ENCODE data around the gene SLX4IP. TPM values are rescaled to one million over a fixed set of nuclear protein-coding genes. Genes with fewer than 3 reads are reported as not detected.

Gene SLX4IP
- total RNA-seq, 2 donors from 2014 or later = 7.0 to 8.2 TPM

GRCh38 chr20:10523443-10523842 is 88.3 kb downstream of the SLX4IP start:
- Histone ChIP-seq H3K27ac (peak overlapping the region; percentile 37 to 54), H3K4me3 (no peak overlapping the region), H3K9me3 (no peaks in the 10 kb centered on the region), H3K4me1 (replicated peaks) (no peaks in the 10 kb centered on the region), H3K36me3 (no peaks in the 10 kb centered on the region), H3K27me3 (replicated peaks; ENCODE audit: insufficient read depth) (no peaks in the 10 kb centered on the region)
- intact Hi-C loops (cut with DNase I) = no loop called here
- no peak for DNase-seq (ENCODE audit: low spot score)
- WGBS = 50% methylated on average over 5 of the region's 5 CpGs
- no peak for TF ChIP-seq POLR2AphosphoS5 (IDR thresholded peaks at IDR 0.05)
- TF ChIP-seq CTCF (IDR thresholded peaks at IDR 0.05) = no peak
- TF ChIP-seq POLR2A (IDR thresholded peaks at IDR 0.05) = no peak

- H3K4me3 ChIP-seq = no peak overlapping the region
- no peaks in the 10 kb centered on the region for H3K4me1 ChIP-seq (replicated peaks)
- H3K27me3 ChIP-seq (replicated peaks; ENCODE audit: insufficient read depth) = no peaks in the 10 kb centered on the region
- H3K27ac ChIP-seq = peak overlapping the region; percentile 37 to 54
- H3K36me3 ChIP-seq = no peaks in the 10 kb centered on the region
- WGBS = 25% methylated on average over 10 of the region's 10 CpGs
- no peaks in the 10 kb centered on the region for H3K9me3 ChIP-seq
- no peak for DNase-seq (ENCODE audit: low spot score)
- TF ChIP-seq POLR2AphosphoS5 (IDR thresholded peaks at IDR 0.05) = peak; percentile 46
- no peak for TF ChIP-seq CTCF (IDR thresholded peaks at IDR 0.05)
- TF ChIP-seq POLR2A (IDR thresholded peaks at IDR 0.05) = no peak
- intact Hi-C loops (cut with DNase I) = loop anchor here (1.0 kb wide), 1 partner anchor 20 kb away; no protein-coding TSS in a partner anchor
Observed at GRCh38 chr20:10524034-10524476, 89.0 kb downstream of the SLX4IP start.

- Histone ChIP-seq H3K36me3 (no peaks in the 10 kb centered on the region), H3K27me3 (replicated peaks; ENCODE audit: insufficient read depth) (no peaks in the 10 kb centered on the region), H3K4me3 (no peak overlapping the region), H3K27ac (peak overlapping the region; percentile 37 to 54), H3K4me1 (replicated peaks) (no peaks in the 10 kb centered on the region), H3K9me3 (no peaks in the 10 kb centered on the region)
- no peak for TF ChIP-seq POLR2A (IDR thresholded peaks at IDR 0.05)
- no peak for TF ChIP-seq CTCF (IDR thresholded peaks at IDR 0.05)
- intact Hi-C loops (cut with DNase I) = loop anchor here (1.0 kb wide), 1 partner anchor 20 kb away; no protein-coding TSS in a partner anchor
- DNase-seq (ENCODE audit: low spot score) = no peak
- WGBS = 59% methylated on average over 4 of the region's 4 CpGs
Observed at GRCh38 chr20:10524643-10525042, 89.5 kb downstream of the SLX4IP start.

GRCh38 chr20:10527781-10528180 is 92.7 kb downstream of the SLX4IP start:
- no peaks in the 10 kb centered on the region for H3K36me3 ChIP-seq
- intact Hi-C loops (cut with DNase I) = no loop called here
- no peak for DNase-seq (ENCODE audit: low spot score)
- H3K9me3 ChIP-seq = no peaks in the 10 kb centered on the region
- H3K4me3 ChIP-seq = no peak overlapping the region
- TF ChIP-seq CTCF (IDR thresholded peaks at IDR 0.05) (no peak), POLR2AphosphoS5 (IDR thresholded peaks at IDR 0.05) (no peak), POLR2A (IDR thresholded peaks at IDR 0.05) (no peak)
- no peaks in the 10 kb centered on the region for H3K27me3 ChIP-seq (replicated peaks; ENCODE audit: insufficient read depth)
- H3K27ac ChIP-seq = no peak overlapping the region
- H3K4me1 ChIP-seq (replicated peaks) = no peaks in the 10 kb centered on the region
- 97% methylated on average over 3 of the region's 3 CpGs for WGBS

GRCh38 chr20:10530883-10531282 is 95.8 kb downstream of the SLX4IP start:
- no peak for TF ChIP-seq POLR2A (IDR thresholded peaks at IDR 0.05)
- TF ChIP-seq POLR2AphosphoS5 (IDR thresholded peaks at IDR 0.05) = no peak
- TF ChIP-seq CTCF (IDR thresholded peaks at IDR 0.05) = no peak
- WGBS = 100% methylated on average over 2 of the region's 2 CpGs
- Histone ChIP-seq H3K4me1 (replicated peaks) (no peaks in the 10 kb centered on the region), H3K4me3 (no peak overlapping the region), H3K27me3 (replicated peaks; ENCODE audit: insufficient read depth) (no peaks in the 10 kb centered on the region), H3K36me3 (no peaks in the 10 kb centered on the region), H3K9me3 (no peaks in the 10 kb centered on the region), H3K27ac (no peak overlapping the region)
- intact Hi-C loops (cut with DNase I) = no loop called here
- DNase-seq (ENCODE audit: low spot score) = no peak

Data from prostate gland (tissue), 2 donors.